ENCODE results near the gene NPC1. TPM values are rescaled to one million over a fixed set of nuclear protein-coding genes. Genes with fewer than 3 reads are reported as not detected.

Gene NPC1
- total and polyA plus RNA-seq, 2 of the 8 experiments (the other 6 are each of a cell fraction or from before 2014, with no cell fraction given) = 34.1 to 39.5 TPM

GRCh38 chr18:23531912-23532311 lies 54.4 kb downstream of the NPC1 start:
- Histone ChIP-seq H3K4me1 (replicated peaks in 1 of 4; ENCODE audit: control insufficient read depth in 3 of 4, insufficient read depth in 4 of 4, low read length in 3 of 4) (no peaks in the 10 kb centered on the region), H2BK12ac (ENCODE audit: low read depth, low read length) (no peak overlapping the region), H4K8ac (ENCODE audit: extremely low read depth, insufficient read depth, low read length) (no peak overlapping the region), H2BK20ac (ENCODE audit: low read length) (no peak overlapping the region), H4K20me1 (replicated peaks in 1 of 2; ENCODE audit: control insufficient read depth in 1 of 2, insufficient read depth in 2 of 2, low read length in 2 of 2) (peaks cover 0 to 5% of the 10 kb centered on the region in 2 experiments), H3K9me3 (ENCODE audit: insufficient read depth in 2 of 2, low read depth in 1 of 2, low read length in 1 of 2) (no peaks in the 10 kb centered on the region), H3K23me2 (ENCODE audit: low read depth, low read length) (no peaks in the 10 kb centered on the region), H3K18ac (ENCODE audit: extremely low read depth, low read length) (no peak overlapping the region), H3K4me3 (ENCODE audit: extremely low read depth in 1 of 4, insufficient read depth in 2 of 4, low read depth in 3 of 4, low read length in 4 of 4) (no peak overlapping the region), H3K9ac (replicated peaks in 1 of 4; ENCODE audit: extremely low read depth in 1 of 4, low read depth in 3 of 4, low read length in 3 of 4) (no peak overlapping the region), H3K27ac (ENCODE audit: low read depth, low read length) (no peak overlapping the region), H3K79me1 (ENCODE audit: low read depth, low read length) (no peaks in the 10 kb centered on the region), H2AK5ac (ENCODE audit: low read depth, low read length) (no peak overlapping the region), H3K56ac (replicated peaks; ENCODE audit: insufficient read length, low read depth, low read length) (no peak overlapping the region), H2BK15ac (ENCODE audit: low read length) (no peak overlapping the region), H4K91ac (replicated peaks; ENCODE audit: insufficient read length, low read length) (no peak overlapping the region), H3K14ac (ENCODE audit: insufficient read length) (no peak overlapping the region), H4K5ac (ENCODE audit: insufficient read length, low read depth, low read length) (no peak overlapping the region), H2BK120ac (replicated peaks; ENCODE audit: low read depth, low read length) (no peak overlapping the region), H3K79me2 (ENCODE audit: control insufficient read depth in 1 of 2, insufficient read depth in 2 of 2, low read length in 2 of 2) (no peaks in the 10 kb centered on the region), H2BK5ac (ENCODE audit: low read depth, low read length) (no peak overlapping the region), H3K23ac (ENCODE audit: insufficient read length) (no peak overlapping the region), H3K4ac (replicated peaks; ENCODE audit: insufficient read length, low read depth, low read length) (no peak overlapping the region), H2AFZ (ENCODE audit: low read length) (no peak overlapping the region), H3K27me3 (replicated peaks in 1 of 4; ENCODE audit: control insufficient read depth in 3 of 4, extremely low read depth in 1 of 4, insufficient read depth in 3 of 4, low read length in 3 of 4) (no peaks in the 10 kb centered on the region), H3K4me2 (ENCODE audit: insufficient read depth in 1 of 2, low read depth in 2 of 2, low read length in 2 of 2) (no peak overlapping the region), H3K36me3 (ENCODE audit: control insufficient read depth in 2 of 4, insufficient read depth in 4 of 4, low read length in 3 of 4) (peaks cover 26 to 83% (median 60%) of the 10 kb centered on the region in 4 experiments)
- FAIRE-seq = no peak
- CTCF ChIA-PET (ENCODE audit: partially characterized antibody) = interaction anchor here (1.6 kb wide), 1 partner anchor 15 kb away, joined by 5 read pairs; no protein-coding TSS in a partner anchor
- POLR2A ChIA-PET (ENCODE audit: partially characterized antibody) = no interaction called here
- DNase-seq (ENCODE audit: low read depth in 1 of 2, low spot score in 2 of 2) = no peak
- 98% methylated on average over 13 of the region's 13 CpGs; no CpG with 5 or more reads in 1 of the 2 experiments for WGBS, 2 experiments (ENCODE audit: extremely low coverage in 1 of 2, insufficient coverage in 1 of 2, insufficient read length in 1 of 2, insufficient replicate concordance in 2 of 2, low coverage in 1 of 2, low lambda C conversion rate in 2 of 2, missing lambda C conversion rate in 1 of 2)
- no peak for TF ChIP-seq BACH1 (IDR thresholded peaks at IDR 0.05; ENCODE audit: low read length)
- no peak for TF ChIP-seq SP4 (IDR thresholded peaks at IDR 0.05; ENCODE audit: low read length)
- no peak for TF ChIP-seq YY1 (IDR thresholded peaks at IDR 0.05; ENCODE audit: low read depth, low read length)
- no peak for TF ChIP-seq RXRA (IDR thresholded peaks at IDR 0.05; ENCODE audit: insufficient read depth, low read depth, low read length)
- TF ChIP-seq RBBP5 (IDR thresholded peaks at IDR 0.05; ENCODE audit: borderline replicate concordance, low read depth, low read length) = no peak
- TF ChIP-seq SIN3A (conservative IDR thresholded peaks at IDR 0.05 in 1 of 2, IDR thresholded peaks at IDR 0.05 in 1 of 2; ENCODE audit: low read depth in 1 of 2, low read length in 2 of 2) = no peak
- TF ChIP-seq USF2 (IDR thresholded peaks at IDR 0.05; ENCODE audit: low read length) = no peak
- no peak for TF ChIP-seq GABPA (IDR thresholded peaks at IDR 0.05; ENCODE audit: borderline replicate concordance, insufficient read depth, low read length)
- no peak for TF ChIP-seq KDM5A (IDR thresholded peaks at IDR 0.05; ENCODE audit: low read length)
- TF ChIP-seq NANOG (IDR thresholded peaks at IDR 0.05; ENCODE audit: insufficient read depth, low read depth, low read length, poor library complexity, severe bottlenecking) = no peak
- TF ChIP-seq MAX (IDR thresholded peaks at IDR 0.05) = no peak
- TF ChIP-seq HDAC2 (IDR thresholded peaks at IDR 0.05; ENCODE audit: borderline replicate concordance in 1 of 2, low read depth in 2 of 2, low read length in 2 of 2) = no peak
- TF ChIP-seq TBP (IDR thresholded peaks at IDR 0.05; ENCODE audit: low read depth, low read length) = no peak

All from H1 (cell line).